HG03095 (cell line): ENCODE measurements around the gene PDZD4.

Experiments
- ATAC-seq: cut with Tn5 transposase; IDR thresholded peaks from one replicate; pipeline ENCODE4 v1.9.1; 2021; ENCODE audit warnings: moderate library complexity; ENCODE audit not compliant: unreplicated experiment

Gene PDZD4

DNA sequence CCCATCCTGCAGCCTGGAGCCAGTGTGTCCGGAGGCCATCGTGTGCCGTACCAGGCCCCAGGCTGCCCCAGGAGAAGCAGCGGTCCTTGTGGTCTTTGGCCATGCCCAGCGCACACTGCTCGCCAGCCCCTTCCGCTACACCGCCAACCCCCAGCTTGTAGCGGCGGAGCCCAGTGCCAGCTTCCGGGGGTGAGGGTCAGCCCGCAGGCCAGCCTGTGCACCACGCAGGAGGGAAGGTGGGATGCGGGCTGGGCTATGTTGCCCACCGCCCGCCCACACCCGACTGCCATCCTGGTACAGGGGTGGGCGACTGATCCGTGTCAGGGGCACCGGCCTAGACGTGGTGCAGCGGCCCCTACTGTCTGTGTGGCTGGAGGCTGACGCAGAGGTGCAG lies 57.1 kb downstream of the PDZD4 start:
- no peak for ATAC-seq

DNA sequence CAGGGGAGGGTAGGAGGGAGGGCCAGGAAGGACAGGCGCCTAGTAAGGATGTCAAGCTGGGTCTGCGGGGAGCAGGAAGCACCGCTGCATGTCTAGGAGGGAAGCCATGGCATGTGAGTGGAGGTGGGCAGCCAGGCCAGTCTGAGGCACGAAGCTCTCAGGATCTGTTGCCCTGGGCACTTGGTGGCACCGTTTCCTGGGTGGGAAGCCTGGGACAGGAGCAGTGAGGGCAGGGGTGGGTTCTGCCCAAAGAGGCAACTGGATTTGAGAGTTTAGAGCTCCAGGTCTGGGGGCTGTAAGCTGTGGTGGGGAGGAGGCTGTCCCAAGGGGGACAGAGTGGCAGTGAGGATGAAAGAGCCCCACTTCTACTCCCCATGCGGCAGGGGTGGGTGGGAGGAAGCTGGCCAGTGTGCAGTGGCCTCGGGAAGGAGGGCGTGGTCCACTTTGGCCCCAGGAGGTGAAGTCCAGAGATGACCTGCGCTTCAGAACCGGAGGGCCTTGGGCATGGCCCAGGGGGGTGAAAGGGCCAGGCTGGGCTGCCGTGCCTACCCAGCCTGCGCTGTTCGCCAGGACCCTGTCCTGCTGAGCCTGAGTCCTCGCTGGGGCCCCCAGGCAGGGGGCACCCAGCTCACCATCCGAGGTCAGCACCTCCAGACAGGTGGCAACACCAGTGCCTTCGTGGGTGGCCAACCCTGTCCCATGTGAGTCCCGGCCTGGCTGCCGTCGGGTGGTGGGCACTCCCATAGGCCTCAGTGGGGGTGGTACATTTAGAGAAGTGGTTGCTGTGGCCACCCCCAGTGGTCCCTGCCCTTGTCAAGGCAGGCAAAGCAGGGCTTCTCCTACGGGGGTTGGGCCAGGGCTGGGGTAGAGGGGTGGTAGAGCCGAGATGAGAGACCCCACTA lies 57.8 kb downstream of the PDZD4 start:
- no peak for ATAC-seq

DNA sequence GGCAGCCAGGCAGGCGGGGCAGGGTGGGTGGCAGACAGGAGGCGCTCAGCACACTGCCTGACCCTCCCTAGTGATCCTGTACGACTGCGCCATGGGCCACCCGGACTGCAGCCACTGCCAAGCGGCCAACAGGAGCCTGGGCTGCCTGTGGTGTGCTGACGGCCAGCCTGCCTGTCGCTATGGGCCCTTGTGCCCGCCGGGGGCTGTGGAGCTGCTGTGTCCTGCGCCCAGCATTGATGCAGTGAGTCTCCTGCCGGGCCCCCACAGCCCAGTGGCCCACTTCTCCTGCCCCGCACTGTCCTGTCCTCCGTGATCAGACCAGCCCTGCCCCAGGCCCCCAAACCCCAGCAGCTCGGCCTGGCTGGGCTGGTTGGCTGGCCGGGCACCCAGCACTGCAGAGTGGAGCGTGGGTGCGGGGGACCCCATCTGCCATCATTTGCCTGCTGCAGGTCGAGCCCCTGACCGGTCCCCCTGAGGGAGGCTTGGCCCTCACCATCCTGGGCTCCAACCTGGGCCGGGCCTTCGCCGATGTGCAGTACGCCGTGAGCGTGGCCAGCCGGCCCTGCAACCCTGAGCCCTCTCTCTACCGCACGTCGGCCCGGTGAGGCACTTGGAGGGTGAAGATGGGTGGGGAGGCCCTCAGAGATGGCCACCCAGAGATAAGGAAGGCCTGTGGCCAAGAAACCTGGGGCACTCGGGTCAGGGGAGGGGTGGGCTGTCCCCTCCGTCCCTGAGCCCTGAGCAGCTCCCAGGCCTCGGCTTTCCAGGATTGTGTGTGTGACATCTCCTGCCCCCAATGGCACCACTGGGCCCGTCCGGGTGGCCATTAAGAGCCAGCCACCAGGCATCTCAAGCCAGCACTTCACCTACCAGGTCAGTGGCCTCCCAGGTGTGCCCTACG lies 58.7 kb downstream of the PDZD4 start:
- no peak for ATAC-seq

DNA sequence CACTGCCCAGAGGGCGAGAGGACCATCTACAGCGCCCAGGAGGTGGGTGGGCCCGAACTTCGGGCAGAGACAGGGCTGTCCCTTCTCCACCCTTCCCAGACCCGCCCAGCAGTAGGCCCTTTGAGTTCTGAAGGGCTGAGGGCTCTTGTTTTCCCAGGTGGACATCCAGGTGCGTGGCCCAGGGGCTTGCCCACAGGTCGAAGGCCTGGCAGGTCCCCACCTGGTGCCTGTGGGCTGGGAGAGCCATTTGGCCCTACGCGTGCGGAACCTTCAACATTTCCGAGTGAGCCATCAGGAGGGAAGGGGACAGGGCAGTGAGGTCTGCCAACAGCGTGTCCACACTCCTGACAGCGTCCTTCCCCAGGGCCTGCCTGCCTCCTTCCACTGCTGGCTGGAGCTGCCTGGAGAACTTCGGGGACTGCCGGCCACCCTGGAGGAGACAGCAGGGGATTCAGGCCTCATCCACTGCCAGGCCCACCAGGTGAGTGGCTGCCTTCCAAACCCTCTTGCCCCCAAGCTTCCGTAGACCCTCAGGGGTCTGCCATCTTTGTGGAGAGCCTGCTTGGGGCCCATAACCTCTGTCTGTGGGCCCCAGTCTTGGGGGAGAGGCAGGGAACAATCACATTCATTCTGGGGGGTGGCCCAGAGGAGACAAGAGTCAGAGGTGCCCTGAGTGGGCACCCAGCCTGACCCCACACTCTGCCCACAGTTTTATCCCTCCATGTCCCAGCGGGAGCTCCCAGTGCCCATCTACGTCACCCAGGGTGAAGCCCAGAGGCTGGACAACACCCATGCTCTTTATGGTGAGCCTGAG lies 59.5 kb downstream of the PDZD4 start:
- no peak for ATAC-seq

DNA sequence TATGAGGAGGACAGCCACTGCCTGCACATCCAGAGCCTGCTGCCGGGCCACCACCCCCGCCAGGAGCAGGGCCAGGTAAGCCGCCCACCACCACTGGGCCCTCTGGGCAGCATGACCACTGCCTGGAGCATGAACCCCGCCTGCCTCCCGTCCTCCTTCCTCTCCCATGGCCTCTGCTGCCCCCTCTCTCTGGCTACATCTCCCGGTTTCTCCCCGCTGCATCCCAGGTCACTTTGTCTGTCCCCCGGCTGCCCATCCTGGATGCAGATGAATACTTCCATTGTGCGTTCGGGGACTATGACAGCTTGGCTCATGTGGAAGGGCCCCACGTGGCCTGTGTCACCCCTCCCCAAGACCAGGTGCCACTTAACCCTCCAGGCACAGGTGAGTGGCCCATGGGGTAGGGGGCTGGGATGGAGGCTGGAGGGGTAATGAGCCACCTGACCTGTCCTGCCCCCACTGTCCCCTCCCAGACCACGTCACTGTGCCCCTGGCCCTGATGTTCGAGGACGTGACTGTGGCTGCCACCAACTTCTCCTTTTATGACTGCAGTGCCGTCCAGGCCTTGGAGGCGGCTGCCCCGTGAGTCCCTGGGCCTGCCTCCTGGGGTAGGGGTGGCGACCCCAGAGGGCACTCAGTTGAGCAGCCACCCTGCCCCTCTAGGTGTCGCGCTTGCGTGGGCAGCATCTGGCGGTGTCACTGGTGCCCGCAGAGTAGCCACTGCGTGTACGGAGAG lies 60.3 kb downstream of the PDZD4 start:
- no peak for ATAC-seq

DNA sequence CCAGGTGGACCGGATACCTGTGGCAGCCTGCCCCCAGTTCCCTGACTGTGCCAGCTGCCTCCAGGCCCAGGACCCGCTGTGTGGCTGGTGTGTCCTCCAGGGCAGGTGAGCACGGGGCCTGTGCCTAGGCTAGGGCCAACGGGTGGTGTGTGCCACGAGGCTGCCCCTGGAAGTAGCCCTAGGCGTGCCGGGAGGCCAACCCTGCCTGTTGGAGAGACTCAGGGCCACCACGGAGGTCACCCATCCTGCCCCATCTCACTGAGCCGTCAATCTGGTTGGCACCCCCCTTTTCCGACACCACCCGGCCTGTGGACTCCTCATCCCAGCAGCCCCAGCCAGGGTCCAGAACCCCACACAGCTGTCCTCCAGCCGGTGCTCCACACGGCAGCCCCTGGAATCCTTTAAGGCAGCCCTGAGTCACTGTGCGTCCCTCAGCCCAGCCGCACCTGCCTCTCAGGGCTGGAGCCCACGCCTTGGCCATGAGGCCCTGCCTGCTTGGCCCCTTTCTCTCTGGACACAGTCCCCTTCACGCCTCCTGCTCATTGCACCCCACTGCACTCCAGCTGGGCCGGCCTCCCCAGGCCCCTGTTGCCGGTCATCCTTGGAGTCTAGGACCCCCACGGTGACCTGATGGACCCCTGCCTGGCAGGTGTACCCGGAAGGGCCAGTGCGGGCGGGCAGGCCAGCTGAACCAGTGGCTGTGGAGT lies 61.0 kb downstream of the PDZD4 start:
- no peak for ATAC-seq

DNA sequence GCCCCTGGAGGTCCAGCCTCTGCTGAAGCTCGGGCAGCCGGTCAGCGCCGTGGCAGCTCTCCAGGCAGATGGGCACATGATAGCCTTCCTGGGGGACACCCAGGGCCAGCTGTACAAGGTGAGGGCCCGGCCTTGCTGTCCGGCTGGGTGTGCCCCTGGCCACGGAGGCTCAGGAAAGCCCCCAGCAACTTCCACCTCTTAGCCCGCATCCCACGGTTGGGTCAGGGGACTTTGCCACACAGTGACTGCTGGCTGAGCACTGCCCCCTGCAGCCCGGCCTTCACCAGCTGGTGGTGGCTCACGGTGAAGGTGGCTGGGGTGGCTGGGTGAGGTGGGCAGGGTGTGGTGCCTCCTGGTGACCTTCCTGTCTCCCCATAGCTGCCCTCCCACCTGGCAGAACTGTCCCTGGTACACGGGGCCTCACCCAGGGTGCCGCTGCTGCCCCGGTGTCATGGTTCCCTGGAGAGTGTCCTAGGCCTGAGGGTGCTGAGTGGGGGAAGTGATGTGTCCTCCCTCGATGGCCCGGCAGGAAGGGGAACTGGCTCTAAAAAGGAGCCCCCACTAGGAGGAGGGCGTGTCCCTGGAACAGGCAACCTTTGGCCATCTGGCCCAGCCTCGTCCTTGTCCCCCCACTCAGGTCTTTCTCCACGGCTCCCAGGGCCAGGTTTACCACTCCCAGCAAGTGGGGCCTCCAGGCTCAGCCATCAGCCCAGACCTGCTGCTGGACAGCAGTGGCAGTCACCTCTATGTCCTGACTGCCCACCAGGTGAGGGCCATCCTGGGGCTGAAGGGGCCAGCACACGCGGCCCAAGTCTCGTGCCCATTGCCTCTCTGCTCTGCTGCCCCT lies 61.8 kb downstream of the PDZD4 start:
- ATAC-seq = no peak

DNA sequence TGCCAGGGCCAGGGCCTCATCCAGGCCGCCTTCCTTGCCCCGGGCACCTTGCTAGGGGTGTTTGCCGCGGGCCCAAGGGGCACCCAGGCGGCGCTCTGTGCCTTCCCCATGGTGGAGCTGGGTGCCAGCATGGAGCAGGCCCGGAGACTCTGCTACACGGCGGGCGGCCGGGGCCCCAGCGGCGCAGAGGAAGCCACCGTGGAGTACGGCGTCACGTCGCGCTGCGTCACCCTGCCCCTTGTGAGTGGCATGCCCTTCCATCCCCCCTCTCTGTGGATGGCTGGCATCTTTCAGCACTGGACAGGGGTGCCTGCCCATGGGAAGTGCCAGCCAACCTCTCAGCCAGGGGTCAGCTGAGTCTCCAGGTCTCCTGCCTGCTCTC lies 62.7 kb downstream of the PDZD4 start:
- ATAC-seq = no peak

DNA sequence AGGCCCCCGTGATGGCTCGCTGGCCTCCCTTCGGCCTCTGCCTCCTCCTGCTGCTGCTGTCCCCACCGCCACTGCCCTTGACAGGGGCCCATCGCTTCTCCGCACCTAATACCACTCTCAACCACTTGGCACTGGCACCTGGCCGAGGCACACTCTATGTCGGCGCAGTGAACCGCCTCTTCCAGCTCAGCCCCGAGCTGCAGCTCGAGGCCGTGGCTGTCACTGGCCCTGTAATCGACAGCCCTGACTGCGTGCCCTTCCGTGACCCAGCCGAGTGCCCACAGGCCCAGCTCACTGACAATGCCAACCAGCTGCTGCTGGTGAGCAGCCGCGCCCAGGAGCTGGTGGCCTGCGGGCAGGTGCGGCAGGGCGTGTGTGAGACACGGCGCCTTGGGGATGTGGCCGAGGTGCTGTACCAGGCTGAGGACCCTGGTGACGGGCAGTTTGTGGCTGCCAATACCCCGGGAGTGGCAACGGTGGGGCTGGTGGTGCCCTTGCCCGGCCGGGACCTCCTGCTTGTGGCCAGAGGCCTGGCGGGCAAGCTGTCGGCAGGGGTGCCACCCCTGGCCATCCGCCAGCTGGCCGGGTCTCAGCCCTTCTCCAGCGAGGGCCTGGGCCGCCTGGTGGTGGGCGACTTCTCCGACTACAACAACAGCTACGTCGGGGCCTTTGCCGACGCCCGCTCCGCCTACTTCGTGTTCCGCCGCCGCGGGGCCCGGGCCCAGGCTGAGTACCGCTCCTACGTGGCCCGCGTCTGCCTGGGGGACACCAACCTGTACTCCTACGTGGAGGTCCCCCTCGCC lies 63.3 kb downstream of the PDZD4 start:
- no peak for ATAC-seq

DNA sequence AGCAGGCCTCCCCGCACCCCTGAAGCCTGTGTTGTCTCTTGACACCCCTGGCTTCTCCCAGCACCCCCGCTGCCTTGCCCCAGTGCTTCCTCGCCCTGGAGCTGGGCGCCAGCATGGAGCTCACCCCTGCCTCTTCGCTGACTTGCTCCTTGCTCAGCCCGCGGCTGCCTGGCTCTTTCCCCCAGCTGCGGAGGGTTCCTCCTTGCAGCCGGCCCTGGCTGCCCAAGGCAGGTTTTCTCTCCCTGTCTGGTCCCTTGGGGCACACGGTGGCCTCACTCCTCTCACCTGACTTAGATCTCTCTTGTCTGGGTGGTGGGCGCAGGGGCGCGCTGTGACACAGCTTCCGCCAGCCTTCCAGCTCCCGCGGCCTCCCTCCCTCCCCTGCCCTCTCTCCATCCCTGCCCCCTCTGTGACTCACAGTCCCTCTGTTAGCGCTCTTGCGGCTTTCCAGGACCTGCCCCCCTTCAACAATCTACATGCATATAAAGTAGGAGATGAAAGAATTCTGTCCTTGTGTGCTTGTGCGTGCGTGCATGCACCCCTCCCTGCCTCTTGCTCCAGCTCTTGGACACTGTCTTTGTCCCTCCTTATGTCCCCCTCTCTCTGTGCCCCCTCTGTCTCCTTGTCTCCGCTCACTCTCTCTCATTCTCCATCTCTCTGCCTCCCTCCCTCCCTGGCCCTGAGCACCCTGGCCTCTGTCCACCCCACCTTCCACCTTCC lies 64.1 kb downstream of the PDZD4 start:
- no peak for ATAC-seq

DNA sequence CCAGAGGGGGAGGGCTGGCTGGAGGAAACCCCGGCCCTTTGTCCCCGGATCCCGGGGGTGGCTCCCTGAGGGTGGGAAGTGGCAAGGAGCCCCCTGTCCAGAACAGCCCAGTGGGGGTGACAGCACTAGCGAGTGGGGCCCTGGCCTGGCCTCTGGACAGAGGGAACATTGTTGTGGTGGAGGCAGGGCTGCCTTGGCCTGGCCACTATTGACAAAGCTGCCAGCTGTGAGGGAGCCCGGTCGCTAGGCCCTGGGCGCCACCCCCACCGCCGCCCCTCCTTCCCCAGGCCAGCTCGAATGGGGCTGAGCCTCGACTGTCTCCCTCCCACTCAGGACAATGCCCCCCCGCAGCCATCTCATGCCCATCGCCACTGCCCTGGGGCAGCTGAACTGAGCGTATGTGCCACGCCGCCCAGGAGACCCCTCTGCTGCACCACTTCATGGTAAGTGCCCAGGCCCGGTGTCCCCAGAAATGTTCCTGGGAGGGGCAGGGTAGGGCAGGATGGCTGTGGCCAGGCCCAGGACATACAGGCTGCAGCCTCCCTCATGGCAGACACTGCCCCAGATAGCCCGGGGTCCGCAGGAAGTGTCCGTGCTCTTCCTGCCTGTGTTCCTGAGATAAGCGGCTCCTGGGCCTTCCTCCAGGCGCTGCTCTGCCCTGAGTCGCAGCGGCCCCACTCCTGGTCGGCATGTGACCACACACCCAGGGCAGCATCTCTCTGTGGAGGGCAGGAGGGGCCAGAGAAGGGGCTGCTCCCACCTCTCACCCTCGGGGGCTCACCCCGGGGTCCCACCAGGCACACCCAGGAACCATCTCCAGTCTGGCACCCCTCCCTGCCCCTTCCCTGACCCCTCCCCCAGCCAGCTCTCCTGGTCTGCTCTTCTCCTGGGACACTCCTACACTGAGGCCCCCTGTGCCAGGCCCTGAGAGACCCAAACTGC lies 64.9 kb downstream of the PDZD4 start:
- no peak for ATAC-seq

DNA sequence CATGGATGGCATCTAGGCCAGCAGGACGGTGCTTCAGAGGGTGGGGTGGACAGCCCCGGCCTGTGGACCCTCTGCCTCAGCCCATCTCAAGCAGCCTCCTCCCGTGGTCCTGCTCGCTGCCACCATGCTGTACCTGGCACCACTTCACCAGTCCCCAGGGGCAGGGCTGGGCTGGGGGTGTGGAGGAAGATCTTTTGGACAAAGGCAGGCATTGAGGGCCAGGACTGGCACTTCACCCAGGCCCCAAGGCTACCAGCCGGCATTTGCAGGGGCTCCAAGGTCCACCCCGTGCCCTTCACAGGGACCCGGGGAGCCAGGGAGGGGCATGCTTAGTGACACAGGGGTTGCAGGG lies 65.6 kb downstream of the PDZD4 start:
- ATAC-seq = no peak

DNA sequence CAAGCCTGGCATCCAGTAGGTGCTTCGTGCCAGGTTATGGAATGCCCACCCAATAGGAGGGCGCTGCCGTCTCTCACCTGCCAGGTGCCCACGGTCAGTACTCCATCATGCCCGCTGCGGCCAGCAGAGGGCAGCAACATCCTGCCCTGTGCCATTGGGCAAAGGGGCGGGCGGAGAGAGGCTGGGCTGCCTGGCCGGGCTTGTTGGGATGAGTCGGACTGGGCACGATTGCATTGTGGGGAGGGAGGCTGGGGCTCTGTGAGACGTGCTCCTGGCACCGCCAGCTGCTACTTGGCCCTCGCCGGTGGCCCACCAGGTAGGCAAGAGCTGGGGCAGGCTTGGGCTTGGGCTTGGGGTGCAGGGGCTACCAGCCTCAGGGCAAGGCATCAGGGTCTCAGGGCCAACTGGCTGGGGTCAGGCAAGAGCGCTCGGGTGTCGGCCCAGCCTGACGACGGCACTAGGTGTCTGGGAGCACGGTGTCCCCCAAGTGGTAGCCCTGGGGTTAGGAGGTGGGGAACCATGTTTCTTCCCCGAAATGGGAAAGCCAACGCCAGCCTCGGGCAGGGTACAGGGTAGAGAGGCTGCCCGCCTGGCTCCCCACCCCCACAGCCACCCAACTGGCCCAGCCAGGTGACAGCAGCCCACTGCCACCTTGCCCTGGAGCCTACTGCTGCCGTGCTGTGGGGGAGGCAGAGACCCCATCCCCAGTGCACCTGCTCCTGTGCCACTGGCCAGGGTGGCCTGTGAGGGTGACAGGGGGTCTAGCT lies 66.2 kb downstream of the PDZD4 start, which contains the start of gene PLXNB3:
Gene PLXNB3 (plus strand): TSS at position 261 of the 767 bp plus-strand sequence. CDS start 1,287 bp downstream, outside the sequence.
- no peak for ATAC-seq

DNA sequence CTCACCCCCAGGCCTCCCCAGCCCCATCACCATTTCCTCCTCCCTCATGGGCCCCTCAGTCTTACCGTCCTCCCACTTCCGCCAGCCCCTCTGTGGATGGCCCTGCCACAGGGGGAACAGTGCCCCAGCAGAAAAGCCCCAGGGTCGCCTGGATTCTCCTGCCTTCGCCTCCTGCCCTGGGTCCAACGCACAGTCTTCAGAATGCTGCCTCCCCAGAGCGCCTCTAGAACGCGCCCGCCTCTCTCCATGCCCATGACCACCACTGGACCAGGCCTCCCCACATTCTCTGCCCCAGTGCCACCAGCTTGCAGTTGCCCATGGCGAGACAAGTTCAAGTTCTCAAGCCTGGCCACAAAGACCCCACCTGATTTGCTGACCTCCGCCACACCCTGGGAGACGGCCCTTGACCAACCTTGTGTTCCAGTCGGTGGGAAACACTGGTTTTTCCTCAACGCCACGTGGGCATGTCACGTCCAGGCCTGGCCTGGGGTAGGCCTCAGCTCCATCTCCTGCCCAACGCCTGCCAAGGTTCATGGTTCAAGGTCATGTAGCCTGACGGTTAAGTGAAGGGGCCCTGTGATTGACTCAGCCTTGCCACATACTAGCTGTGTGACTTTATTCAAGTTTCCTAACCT lies 66.9 kb downstream of the PDZD4 start:
- ATAC-seq = no peak

DNA sequence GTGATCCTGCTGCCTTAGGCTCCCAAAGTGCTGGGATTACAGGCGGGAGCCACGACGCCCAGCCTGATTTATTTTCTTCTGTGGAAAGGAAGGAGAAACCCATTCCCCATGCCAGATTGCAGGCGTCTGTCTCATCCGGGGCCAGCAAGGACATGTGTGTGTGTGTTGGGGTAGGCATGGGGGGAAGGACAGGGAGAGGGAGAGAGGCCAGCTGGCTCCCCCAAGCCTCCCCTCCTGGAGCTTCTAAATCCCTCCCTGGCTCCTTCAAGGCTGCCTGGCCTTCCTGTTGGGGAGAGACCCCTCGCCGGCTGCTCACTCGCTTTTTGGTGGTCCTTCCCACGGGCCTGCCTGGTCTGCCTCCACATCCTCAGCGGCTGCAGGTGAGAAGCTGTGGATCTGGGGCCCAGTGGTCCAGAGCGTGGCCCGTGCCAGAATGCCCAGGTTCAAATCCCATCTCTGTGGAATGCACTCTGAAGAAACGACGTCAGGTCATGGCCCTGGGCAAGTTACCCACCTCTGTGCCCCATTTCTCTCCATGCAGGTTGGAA lies 67.6 kb downstream of the PDZD4 start:
- ATAC-seq = no peak
